ENCODE measurements around the gene RHOF.
"Not testable (repeated sequence)": the region's sequence is repeated elsewhere in the genome, so short reads cannot be mapped to it uniquely, and the experiment has no call there.

RHOF gene

GRCh38 chr12:121775501-121775900 is 18.0 kb downstream of the RHOF start:
- DNase-seq (ENCODE audit: low read depth in 2 of 2), result no peak

- no peak for DNase-seq (ENCODE audit: low read depth in 2 of 2)
These were observed 18.5 kb downstream of the RHOF start for GRCh38 chr12:121774968-121775474.

GRCh38 chr12:121773011-121773777 is 20.3 kb downstream of the RHOF start:
- no peak for DNase-seq (ENCODE audit: low read depth in 2 of 2)

- no peak for DNase-seq (ENCODE audit: low read depth in 2 of 2)
These were observed 22.5 kb downstream of the RHOF start for GRCh38 chr12:121770813-121771625.

- DNase-seq (ENCODE audit: low read depth in 2 of 2), result no peak
These were observed 23.1 kb downstream of the RHOF start for GRCh38 chr12:121770388-121770787.

GRCh38 chr12:121769831-121770301 is 23.6 kb downstream of the RHOF start:
- no peak for DNase-seq (ENCODE audit: low read depth in 2 of 2)

- DNase-seq (ENCODE audit: low read depth in 2 of 2), result no peak
These were observed 24.1 kb downstream of the RHOF start for GRCh38 chr12:121769297-121769830.

- DNase-seq (ENCODE audit: low read depth in 2 of 2), result no peak
These were observed 25.9 kb downstream of the RHOF start for GRCh38 chr12:121767525-121768016.

GRCh38 chr12:121766290-121767039 is 27.0 kb downstream of the RHOF start:
- DNase-seq (ENCODE audit: low read depth in 2 of 2), result no peak

- no peak for DNase-seq (ENCODE audit: low read depth in 2 of 2)
These were observed 27.9 kb downstream of the RHOF start for GRCh38 chr12:121765573-121765972.

GRCh38 chr12:121764808-121765207 is 28.7 kb downstream of the RHOF start:
- DNase-seq (ENCODE audit: low read depth in 2 of 2), result no peak

- DNase-seq (ENCODE audit: low read depth in 2 of 2), result no peak
These were observed 31.2 kb downstream of the RHOF start for GRCh38 chr12:121762269-121762668.

- DNase-seq (ENCODE audit: low read depth in 2 of 2), result not testable (repeated sequence)
These were observed 35.0 kb downstream of the RHOF start for GRCh38 chr12:121758536-121758935.

- no peak for DNase-seq (ENCODE audit: low read depth in 2 of 2)
These were observed 37.9 kb downstream of the RHOF start for GRCh38 chr12:121755591-121755990.

GRCh38 chr12:121754836-121755235 is 38.7 kb downstream of the RHOF start:
- no peak for DNase-seq (ENCODE audit: low read depth in 2 of 2)

- no peak for DNase-seq (ENCODE audit: low read depth in 2 of 2)
These were observed 39.6 kb downstream of the RHOF start for GRCh38 chr12:121753844-121754264.

- no peak for DNase-seq (ENCODE audit: low read depth in 2 of 2)
These were observed 41.6 kb downstream of the RHOF start for GRCh38 chr12:121751749-121752351.

GRCh38 chr12:121751034-121751433 is 42.5 kb downstream of the RHOF start:
- no peak for DNase-seq (ENCODE audit: low read depth in 2 of 2)

- no peak for DNase-seq (ENCODE audit: low read depth in 2 of 2)
These were observed 43.0 kb downstream of the RHOF start for GRCh38 chr12:121750507-121750955.

GRCh38 chr12:121749267-121749666 is 44.2 kb downstream of the RHOF start:
- DNase-seq (ENCODE audit: low read depth in 2 of 2), result no peak
